ENCODE measurements around the gene COL24A1.
"Not testable (repeated sequence)": the region's sequence is repeated elsewhere in the genome, so short reads cannot be mapped to it uniquely, and the experiment has no call there.

The COL24A1 gene

GRCh38 chr1:86151427-86151826 is 5.1 kb downstream of the COL24A1 start:
- no peak for DNase-seq

GRCh38 chr1:86150553-86151055 is 6.0 kb downstream of the COL24A1 start:
- no peak for DNase-seq

- DNase-seq = no peak
These were observed 7.0 kb downstream of the COL24A1 start for GRCh38 chr1:86149591-86149990.

GRCh38 chr1:86147755-86148154 is 8.8 kb downstream of the COL24A1 start:
- DNase-seq = no peak

- DNase-seq = no peak
These were observed 10.0 kb downstream of the COL24A1 start for GRCh38 chr1:86146566-86146965.

DNA sequence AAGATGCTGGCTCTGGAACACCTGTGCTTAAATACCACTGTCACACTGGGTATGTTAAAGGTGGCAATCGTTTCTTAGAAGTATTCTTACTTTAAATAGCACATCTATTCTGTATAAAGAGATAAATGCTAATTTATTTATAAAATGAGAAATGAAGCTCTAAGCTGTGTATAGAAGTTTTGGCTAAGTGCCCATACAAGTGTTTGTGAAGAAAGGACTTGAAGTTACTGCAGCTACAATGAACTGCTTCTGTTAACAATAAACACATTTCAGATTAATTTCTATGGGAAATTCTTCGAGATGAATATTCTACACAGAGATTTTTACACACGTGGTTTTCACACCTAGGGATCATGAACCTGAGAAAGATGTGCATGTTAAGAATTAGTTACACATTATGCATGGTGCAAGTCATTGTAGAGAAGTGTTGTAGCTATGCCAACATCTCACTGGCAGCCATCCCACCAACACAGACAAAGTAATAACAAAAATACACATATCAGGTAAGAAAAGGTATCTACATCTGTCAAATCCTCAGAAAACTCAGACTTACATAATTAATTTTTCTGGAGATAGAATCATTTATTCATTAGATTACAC is 16.2 kb downstream of the COL24A1 start:
- DNase-seq = no peak

- no peak for DNase-seq
These were observed 17.8 kb downstream of the COL24A1 start for GRCh38 chr1:86138746-86139145.

GRCh38 chr1:86137436-86137835 is 19.1 kb downstream of the COL24A1 start:
- no peak for DNase-seq

GRCh38 chr1:86119214-86119764 is 37.3 kb downstream of the COL24A1 start:
- DNase-seq = no peak

DNA sequence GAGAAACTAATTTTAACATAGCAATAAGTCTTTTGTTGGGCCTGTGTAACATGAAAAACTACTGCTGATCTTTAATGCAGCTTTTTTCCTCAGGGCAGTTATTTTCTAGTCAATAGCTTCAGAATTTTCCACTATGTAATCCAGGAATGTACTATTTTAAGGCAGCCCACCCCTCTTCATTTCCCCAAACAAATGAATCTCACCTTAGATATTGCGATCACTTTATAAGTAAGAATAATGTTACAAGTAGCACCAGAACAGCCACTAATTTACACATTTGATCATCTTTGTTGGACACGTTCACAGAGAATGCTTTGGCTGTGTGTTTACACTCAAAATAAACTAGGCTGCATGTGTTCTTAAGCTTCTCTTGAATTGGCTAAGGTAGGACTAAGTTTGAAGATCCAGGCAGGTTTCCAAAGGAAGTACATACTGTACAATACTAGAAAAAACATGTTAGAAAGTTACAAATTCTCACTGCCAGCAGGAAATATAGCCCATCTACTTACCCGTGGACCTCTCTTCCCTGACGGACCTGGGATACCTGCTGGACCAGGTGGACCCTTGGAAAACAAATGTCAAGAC is 41.7 kb downstream of the COL24A1 start:
- no peak for DNase-seq

- no peak for DNase-seq
These were observed 42.3 kb downstream of the COL24A1 start for GRCh38 chr1:86114236-86114635.

DNA sequence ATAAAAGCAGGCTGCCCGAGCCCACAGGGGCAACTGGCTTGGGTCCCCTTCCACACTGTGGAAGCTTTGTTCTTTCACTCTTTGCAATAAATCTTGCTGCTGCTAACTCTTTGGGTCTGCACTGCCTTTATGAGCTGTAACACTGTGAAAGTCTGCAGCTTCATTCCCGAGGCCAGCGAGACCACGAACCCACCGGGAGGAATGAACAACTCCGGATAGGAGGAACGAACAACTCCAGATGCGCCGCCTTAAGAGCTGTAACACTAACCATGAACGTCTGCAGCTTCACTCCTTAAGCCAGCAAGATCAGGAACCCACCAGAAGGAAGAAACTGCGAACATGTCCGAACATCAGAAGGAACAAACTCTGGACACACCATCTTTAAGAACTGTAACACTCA is 45.0 kb downstream of the COL24A1 start:
- DNase-seq = not testable (repeated sequence)

GRCh38 chr1:86110451-86111129 is 46.0 kb downstream of the COL24A1 start:
- DNase-seq = no peak

DNA sequence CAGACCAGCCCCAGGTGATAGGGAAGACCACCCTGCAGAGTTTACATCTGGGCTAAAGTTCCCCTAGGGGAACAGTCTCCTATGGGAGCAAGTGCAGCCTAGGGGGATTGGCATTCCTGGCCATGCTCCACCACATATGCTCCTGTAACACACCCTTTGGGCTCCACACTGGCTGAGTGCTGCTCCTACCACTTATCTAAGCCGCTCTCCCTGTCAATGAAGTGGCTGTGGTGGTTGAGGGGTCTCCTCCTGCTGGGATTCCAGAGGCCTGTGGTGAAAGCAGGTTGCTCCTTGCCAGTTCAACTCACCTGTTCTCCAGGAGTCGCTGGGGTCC is 51.1 kb downstream of the COL24A1 start:
- no peak for DNase-seq

DNA sequence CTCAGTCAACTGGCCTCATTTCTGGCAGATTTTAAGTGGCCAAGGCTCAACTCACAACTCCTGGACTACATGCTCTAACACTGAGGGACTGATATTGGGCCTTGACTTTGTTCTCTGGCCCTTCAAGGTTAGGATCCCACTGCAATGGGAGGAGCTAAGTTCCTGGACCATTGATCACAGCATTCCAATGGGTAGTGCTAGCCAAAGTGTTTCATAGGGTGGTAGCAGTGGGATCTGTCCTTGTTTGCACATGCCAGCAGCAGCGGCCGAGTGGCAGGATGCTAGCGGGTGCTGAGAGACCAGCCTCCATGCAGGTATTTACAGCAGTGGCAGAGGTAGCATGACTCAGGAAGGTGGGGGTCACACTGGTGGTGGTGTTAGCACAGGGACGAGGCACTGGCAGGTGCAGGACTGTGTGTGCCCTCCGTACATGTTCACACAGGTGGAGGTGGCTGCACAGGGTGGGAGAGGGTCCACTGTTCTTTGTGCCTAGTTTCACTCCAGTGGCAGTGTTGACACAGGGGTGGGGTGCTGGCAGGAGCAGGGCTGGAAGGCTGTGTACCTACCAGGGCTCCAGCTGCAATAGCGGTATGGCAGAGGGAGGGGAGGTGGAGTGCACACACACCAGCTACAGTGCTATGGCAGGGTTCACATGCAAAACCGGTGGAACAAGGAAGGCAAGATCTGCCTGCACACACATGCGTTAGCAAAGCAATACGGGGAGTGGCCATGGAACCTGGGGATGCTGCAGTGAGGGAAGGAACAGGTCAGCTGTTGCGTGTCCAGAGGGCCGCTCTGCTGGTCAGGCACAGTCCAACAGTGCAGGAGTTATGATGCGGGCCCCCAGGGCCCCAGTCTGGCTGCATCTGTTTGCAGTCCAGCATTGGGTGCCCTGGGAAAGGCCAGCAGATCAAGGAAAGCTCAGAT is 51.7 kb downstream of the COL24A1 start:
- no peak for DNase-seq

DNA sequence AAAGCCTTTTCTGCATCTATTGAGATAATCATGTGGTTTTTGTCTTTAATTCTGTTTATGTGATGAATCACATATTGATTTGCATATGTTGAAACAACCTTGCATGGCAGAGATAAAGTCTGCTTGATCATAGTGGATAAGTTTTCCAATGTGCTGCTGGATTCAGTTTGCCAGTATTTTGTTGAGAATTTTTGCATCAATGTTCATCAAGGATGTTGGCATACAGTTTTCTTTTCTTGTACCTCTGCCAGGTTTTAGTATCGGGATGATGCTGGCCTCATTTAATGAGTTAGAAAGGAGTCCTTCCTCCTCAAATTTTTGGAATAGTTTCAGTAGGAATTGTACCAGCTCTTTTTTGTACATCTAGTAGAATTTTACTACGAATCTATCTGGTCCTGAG is 55.0 kb downstream of the COL24A1 start:
- DNase-seq = no peak

- DNase-seq = no peak
These were observed 56.2 kb downstream of the COL24A1 start for GRCh38 chr1:86100401-86100800.

GRCh38 chr1:86089765-86090164 is 66.8 kb downstream of the COL24A1 start:
- no peak for DNase-seq

DNA sequence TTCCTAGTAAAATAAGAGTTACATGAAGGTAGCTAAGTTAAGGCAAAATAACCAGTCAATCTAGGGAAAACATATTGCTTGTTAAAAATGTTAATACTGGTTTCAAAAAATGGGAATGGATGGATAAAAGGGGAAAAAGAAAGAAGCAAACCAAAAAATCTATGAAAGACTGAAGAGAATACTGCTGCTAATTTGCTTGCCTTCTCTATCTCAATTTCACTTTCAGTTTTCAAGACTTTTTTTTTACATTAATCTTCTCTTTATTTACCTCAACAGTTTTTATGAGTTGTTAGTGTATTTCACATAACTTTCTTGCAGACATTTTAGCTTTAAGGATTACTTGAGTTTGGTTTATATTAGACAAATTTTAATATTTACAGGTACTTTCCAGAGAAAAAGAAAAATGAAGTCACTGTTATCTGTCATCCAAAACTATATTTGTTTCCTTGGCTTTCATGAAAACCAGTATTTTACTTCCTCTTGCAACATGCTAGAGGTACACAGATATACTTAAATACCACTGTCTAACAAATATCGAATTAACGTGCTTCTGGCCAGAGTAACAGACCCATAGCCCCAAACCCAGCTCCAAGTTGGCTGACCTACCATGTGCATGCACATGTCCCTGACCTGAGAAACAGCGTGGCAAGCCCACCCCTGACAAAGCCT is 70.7 kb downstream of the COL24A1 start:
- no peak for DNase-seq

DNA sequence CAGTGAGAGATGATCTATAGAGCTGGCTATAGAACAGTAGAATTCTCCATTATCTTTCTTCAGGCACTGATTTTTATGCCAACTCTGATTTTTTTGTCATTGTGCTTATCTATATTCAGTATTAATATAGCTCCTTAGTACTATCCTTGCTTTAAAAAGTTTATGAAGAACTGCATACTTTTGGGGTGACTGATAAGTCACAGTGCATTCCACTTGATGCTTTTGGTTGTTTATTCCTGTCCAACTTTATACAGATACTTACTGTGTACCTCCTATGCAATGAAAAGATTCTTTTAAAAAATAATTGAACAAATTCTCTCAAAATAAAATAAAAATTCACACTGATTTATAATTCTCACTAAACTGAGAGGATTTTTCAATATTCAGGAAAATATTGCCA is 71.6 kb downstream of the COL24A1 start:
- no peak for DNase-seq

DNA sequence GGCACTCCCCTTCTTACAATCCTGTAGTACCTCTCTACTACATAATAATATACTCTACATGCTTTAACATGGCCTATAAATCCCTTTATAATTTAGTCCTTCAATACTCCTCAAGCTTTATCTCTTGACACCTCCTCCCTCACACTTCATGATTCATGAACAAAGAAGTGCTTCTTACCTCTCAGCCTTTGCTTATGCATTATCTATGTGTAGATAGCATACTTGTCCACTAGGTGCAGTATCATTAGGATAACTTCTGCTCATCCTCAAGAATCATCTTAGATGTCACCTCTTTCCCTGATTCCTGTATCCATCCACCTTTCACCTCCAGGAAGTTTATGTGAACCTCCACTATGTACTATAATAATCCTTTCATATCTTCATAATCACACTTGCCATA is 74.4 kb downstream of the COL24A1 start:
- DNase-seq = no peak

GRCh38 chr1:86072474-86072873 is 84.1 kb downstream of the COL24A1 start:
- DNase-seq = not testable (repeated sequence)
